Natural killer cell (primary cell): ENCODE measurements around the gene VARS2. TPM values are rescaled to one million over a fixed set of nuclear protein-coding genes. Genes with fewer than 3 reads are reported as not detected.

Experiments
- ATAC-seq, 3 donors: fragments of 150-1000 bp in 2 of 3; fragments of 200-7000 bp in 1 of 3; cut with Tn5 transposase; 1 replicate in 1 of 3; 2 replicates in 2 of 3; pipeline ENCODE4 v1.10.0; 2021; ENCODE audit warnings: mild to moderate bottlenecking in 2 of 3, moderate library complexity in 2 of 3
- DNase-seq, 2 donors: peaks; one replicate each; pipeline versions ENCODE4 v3.0.0 to v3.0.0-alpha.2; 2013 to 2021; ENCODE audit warnings: mixed read lengths in 1 of 2
- H3K27ac ChIP-seq: one replicate; pipeline ENCODE4 v1.5.1; 2013; ENCODE audit warnings: mild to moderate bottlenecking, low read length
- H3K27me3 ChIP-seq: one replicate; pipeline ENCODE4 v1.6.1; 2013; ENCODE audit warnings: low read length; ENCODE audit not compliant: control insufficient read depth, insufficient read depth
- H3K36me3 ChIP-seq: one replicate; pipeline ENCODE4 v1.6.1; 2013; ENCODE audit warnings: low read length; ENCODE audit not compliant: control insufficient read depth, insufficient read depth
- H3K4me1 ChIP-seq: one replicate; pipeline ENCODE4 v1.6.1; 2013; ENCODE audit warnings: low read length; ENCODE audit not compliant: control insufficient read depth, insufficient read depth
- H3K4me3 ChIP-seq: one replicate; pipeline ENCODE4 v1.5.1; 2013; ENCODE audit warnings: low read length
- H3K9me3 ChIP-seq: one replicate; pipeline ENCODE4 v1.6.1; 2013; ENCODE audit warnings: low read length; ENCODE audit not compliant: control insufficient read depth, insufficient read depth
- H3K27ac Mint-ChIP-seq, 2 donors: one replicate each; pipeline ENCODE4 v1.8.0; 2022; ENCODE audit warnings: mild to moderate bottlenecking in 2 of 2, mixed read lengths in 2 of 2, moderate library complexity in 1 of 2
- H3K27me3 Mint-ChIP-seq, 2 donors: one replicate each; pipeline ENCODE4 v1.8.0; 2022; ENCODE audit warnings: low read depth in 2 of 2, mixed read lengths in 2 of 2
- H3K36me3 Mint-ChIP-seq: one replicate; pipeline ENCODE4 v1.8.0; 2022; ENCODE audit warnings: mixed read lengths
- H3K4me1 Mint-ChIP-seq, 2 donors: one replicate each; pipeline ENCODE4 v1.8.0; 2022; ENCODE audit warnings: mixed read lengths in 2 of 2
- H3K4me3 Mint-ChIP-seq: one replicate; pipeline ENCODE4 v1.8.0; 2022; ENCODE audit warnings: mild to moderate bottlenecking, moderate library complexity, mixed read lengths
- H3K9me3 Mint-ChIP-seq, 2 donors: one replicate each; pipeline ENCODE4 v1.8.0; 2022; ENCODE audit warnings: mixed read lengths in 2 of 2
- WGBS: methylation state at CpG from one replicate; pipeline ENCODE4 v1.1.7; 2013; ENCODE audit warnings: missing lambda C conversion rate; ENCODE audit not compliant: insufficient coverage; 5-methylcytosine and 5-hydroxymethylcytosine counted together
- intact Hi-C: fragments of 100-400 bp; cut with micrococcal nuclease; formaldehyde crosslinking; loops from one replicate; pipeline ENCODE4 v1.14.2; 2022
- total RNA-seq, 4 donors: library from RNA; stranded (reverse); fragments of 120-200 nt in 1 of 4; gene quantifications; one replicate each; pipeline versions ENCODE4 v1.2.3 to v1.2.4, GENCODE V29; 2013 to 2022
- TF ChIP-seq, protein P1 (sequence below): fragments of 200-600 bp; IDR thresholded peaks from one replicate; pipeline ENCODE4 v1.8.0; 2022; ENCODE audit warnings: antibody characterized with exemption

Gene VARS2
- total RNA-seq, 3 donors from 2014 or later (not counting 1 experiment from before 2014, with no cell fraction given) = 16.9 to 36.7 (median 24.5) TPM

DNA sequence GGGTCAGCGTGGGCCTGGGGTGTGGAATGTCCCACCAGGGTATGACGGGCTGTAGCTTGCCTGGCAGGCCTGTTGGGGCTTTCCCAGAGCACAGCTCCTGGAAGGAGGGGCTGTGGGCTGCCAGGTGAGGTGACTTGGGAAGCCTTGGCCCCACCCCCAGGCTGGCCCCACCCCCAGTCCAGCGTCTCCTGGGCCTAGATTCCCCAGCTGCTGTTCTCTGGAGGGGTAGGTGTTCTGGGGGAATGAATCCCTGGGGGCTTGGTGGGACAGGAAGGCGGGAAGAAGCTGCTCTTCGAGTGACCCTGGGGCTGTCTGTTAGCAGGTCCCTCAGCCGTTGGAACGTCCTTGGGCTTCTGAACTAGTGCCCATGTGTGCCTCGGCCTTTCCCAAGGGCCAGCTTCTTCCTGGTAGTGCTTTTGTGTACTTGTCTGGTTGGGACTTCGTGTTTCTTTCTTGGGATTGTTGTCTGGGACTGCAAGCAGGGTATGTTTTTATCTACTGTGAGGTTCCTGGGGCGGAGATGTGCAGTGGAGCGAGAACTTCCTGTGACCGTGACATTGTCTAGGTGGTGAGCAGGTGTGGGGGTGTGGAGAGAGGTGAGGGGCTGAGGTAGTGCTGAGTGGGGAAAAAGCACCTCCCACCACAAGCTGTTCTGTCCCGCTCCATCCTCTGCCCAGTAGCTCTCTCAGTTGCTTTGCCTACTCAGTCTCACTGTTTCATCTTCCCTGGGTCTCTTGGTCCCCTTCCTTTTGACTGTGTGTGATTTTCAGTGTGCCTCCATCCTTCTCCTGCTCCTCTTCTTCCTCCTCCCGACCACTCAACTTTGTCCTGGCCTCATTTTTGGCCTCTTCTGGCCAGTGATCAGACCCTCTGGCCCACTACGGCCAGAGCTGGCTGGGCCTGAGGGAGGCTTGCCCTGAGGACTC, 31.0 kb upstream of the VARS2 start:
- Histone ChIP-seq H3K36me3 (no peaks in the 10 kb centered on the region), H3K27me3 (peaks cover 6% of the 10 kb centered on the region), H3K4me3 (no peak overlapping the region), H3K4me1 (peaks cover 19% of the 10 kb centered on the region), H3K9me3 (no peaks in the 10 kb centered on the region), H3K27ac (no peak overlapping the region)
- H3K27me3 Mint-ChIP-seq = peaks cover 7 to 28% of the 10 kb centered on the region in 2 donors
- intact Hi-C loops = no loop called here
- peak overlapping the region; percentile 88 for H3K4me3 Mint-ChIP-seq
- ATAC-seq (no peak), DNase-seq (peak in 1 of 2 donors; percentile 48)
- H3K9me3 Mint-ChIP-seq = no peaks in the 10 kb centered on the region
- peaks cover 16 to 31% of the 10 kb centered on the region in 2 donors for H3K4me1 Mint-ChIP-seq
- peak overlapping the region in 1 of 2 donors; percentile 68 for H3K27ac Mint-ChIP-seq
- 78% methylated on average over 15 of the region's 15 CpGs for WGBS
- H3K36me3 Mint-ChIP-seq = no peaks in the 10 kb centered on the region
- TF ChIP-seq, protein P1, sequence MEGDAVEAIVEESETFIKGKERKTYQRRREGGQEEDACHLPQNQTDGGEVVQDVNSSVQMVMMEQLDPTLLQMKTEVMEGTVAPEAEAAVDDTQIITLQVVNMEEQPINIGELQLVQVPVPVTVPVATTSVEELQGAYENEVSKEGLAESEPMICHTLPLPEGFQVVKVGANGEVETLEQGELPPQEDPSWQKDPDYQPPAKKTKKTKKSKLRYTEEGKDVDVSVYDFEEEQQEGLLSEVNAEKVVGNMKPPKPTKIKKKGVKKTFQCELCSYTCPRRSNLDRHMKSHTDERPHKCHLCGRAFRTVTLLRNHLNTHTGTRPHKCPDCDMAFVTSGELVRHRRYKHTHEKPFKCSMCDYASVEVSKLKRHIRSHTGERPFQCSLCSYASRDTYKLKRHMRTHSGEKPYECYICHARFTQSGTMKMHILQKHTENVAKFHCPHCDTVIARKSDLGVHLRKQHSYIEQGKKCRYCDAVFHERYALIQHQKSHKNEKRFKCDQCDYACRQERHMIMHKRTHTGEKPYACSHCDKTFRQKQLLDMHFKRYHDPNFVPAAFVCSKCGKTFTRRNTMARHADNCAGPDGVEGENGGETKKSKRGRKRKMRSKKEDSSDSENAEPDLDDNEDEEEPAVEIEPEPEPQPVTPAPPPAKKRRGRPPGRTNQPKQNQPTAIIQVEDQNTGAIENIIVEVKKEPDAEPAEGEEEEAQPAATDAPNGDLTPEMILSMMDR = no peak

DNA sequence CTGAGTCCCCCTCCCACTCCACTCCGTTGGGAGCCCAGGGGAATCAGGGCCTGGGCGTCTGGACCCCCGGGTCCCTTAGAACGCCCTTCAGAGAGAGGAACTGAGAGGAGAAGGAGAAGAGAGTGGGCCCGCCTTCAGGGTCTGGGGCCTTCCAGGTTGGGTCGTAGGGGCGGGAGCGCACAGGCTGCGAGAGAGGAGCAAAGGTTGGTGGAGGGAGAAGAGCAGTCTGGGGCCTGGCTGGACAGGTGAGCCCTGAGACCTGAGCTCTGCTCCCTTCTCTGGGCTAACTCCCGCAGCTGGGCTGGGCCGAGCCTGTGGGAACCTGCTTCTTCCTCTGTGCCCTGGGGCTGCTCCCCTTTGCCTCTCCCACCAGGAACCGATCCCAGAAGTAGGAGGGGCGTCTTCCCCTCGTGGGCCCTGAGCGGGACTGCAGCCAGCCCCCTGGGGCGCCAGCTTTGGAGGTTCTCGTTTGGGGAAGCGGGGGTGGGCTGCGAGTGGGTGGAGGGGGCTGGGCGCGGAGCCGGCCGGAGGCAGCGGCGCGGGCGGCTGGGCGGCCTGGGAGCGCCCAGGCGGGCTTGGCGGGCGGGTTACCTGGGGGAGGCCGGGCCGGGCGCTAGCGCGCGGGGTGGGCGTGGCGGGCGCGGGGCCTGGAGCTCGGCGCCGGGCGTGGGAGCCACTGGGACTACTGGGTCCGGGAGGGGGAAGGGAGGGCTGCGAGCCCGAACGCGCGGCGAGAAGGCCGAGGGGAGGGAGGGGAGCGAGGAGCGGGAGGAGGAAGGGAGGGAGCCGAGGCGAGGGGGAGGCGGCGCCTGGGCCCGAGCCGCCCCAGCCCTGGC, 30.1 kb upstream of the VARS2 start, which contains the start of gene DDR1:
Gene DDR1, plus strand, starts transcription at position 835 of the 836 bp plus-strand sequence. CDS start 4,211 bp downstream, outside the sequence.
- DNase-seq (peak in 1 of 2 donors; percentile 70), ATAC-seq (peak; percentile 75 to 89 (median 83))
- Mint-ChIP-seq H3K27me3 (peaks cover 7 to 28% of the 10 kb centered on the region in 2 donors), H3K9me3 (no peaks in the 10 kb centered on the region), H3K36me3 (no peaks in the 10 kb centered on the region), H3K4me3 (peak within 1 kb of the TSS; percentile 88), H3K27ac (peak within 1 kb of the TSS in 1 of 2 donors; percentile 68), H3K4me1 (peaks cover 16 to 31% of the 10 kb centered on the region in 2 donors)
- no peaks in the 10 kb centered on the region for H3K9me3 ChIP-seq
- peaks cover 6% of the 10 kb centered on the region for H3K27me3 ChIP-seq
- no peak within 1 kb of the TSS for H3K27ac ChIP-seq
- 11% methylated on average over 62 of the region's 62 CpGs for WGBS
- intact Hi-C loops = no loop called here
- peaks cover 16% of the 10 kb centered on the region for H3K4me1 ChIP-seq
- H3K36me3 ChIP-seq = no peaks in the 10 kb centered on the region
- TF ChIP-seq, protein P1 = no peak
- H3K4me3 ChIP-seq = peak within 1 kb of the TSS; percentile 36

- Mint-ChIP-seq H3K4me3 (peak overlapping the region; percentile 85), H3K27me3 (peaks cover 7 to 28% of the 10 kb centered on the region in 2 donors), H3K4me1 (peaks cover 16 to 31% of the 10 kb centered on the region in 2 donors), H3K9me3 (no peaks in the 10 kb centered on the region), H3K27ac (peak overlapping the region in 1 of 2 donors; percentile 29), H3K36me3 (no peaks in the 10 kb centered on the region)
- peaks cover 16% of the 10 kb centered on the region for H3K4me1 ChIP-seq
- H3K36me3 ChIP-seq = no peaks in the 10 kb centered on the region
- intact Hi-C loops = no loop called here
- peak in 1 of 2 donors; percentile 57 for DNase-seq
- no peak overlapping the region for H3K27ac ChIP-seq
- H3K27me3 ChIP-seq = peaks cover 6% of the 10 kb centered on the region
- 13% methylated on average over 59 of the region's 59 CpGs for WGBS
- ATAC-seq = peak; percentile 49 to 62 (median 56)
- TF ChIP-seq, protein P1 = no peak
- no peaks in the 10 kb centered on the region for H3K9me3 ChIP-seq
- H3K4me3 ChIP-seq = peak overlapping the region; percentile 36
These were observed 29.2 kb upstream of the VARS2 start for GRCh38 chr6:30884521-30885480.
